ENCODE data around the gene LHPP.

- TF ChIP-seq POLR2A (IDR thresholded peaks at IDR 0.05) (no peak), CTCF (IDR thresholded peaks at IDR 0.05) (no peak)
Observed at GRCh38 chr10:124564881-124565280, 103.3 kb downstream of the LHPP start.
